Ovary (tissue), 9 donors: ENCODE measurements around the gene RBM33. TPM values are rescaled to one million over a fixed set of nuclear protein-coding genes. Genes with fewer than 3 reads are reported as not detected.

Source experiments
- DNase-seq, 5 donors: peaks; one replicate each; pipeline ENCODE4 v3.0.0-alpha.2; 2019 to 2020
- H3K27ac ChIP-seq, 2 donors: fragments of 200-600 bp; one replicate each; pipeline versions ENCODE4 v1.5.1 to v1.8.0; 2019 to 2022
- H3K27me3 ChIP-seq: fragments of 200-600 bp; one replicate; pipeline ENCODE4 v1.8.0; 2022
- H3K36me3 ChIP-seq: fragments of 200-600 bp; sonication (generic); one replicate; pipeline ENCODE4 v1.5.1; 2019
- H3K4me1 ChIP-seq: one replicate; pipeline ENCODE4 v1.8.1; 2013; ENCODE audit warnings: mild to moderate bottlenecking, moderate library complexity; ENCODE audit not compliant: insufficient read depth
- H3K4me3 ChIP-seq: fragments of 200-600 bp; sonication (generic); one replicate; pipeline ENCODE4 v1.5.1; 2017
- H3K9me3 ChIP-seq, 2 donors: fragments of 200-600 bp in 1 of 2; sonication (generic) in 1 of 2; one replicate each; pipeline versions ENCODE4 v1.5.1 to v1.8.1; 2013 to 2019; ENCODE audit warnings: mild to moderate bottlenecking in 1 of 2, moderate library complexity in 1 of 2
- CTCF ChIP-seq, 3 donors: fragments of 450-650 bp in 2 of 3; fragments of 200-600 bp in 1 of 3; IDR thresholded peaks; one replicate each; pipeline versions ENCODE4 v1.5.1 to v1.8.0; 2016 to 2022; ENCODE audit warnings: antibody characterized with exemption in 3 of 3, mild to moderate bottlenecking in 1 of 3
- EP300 ChIP-seq: sonication (generic); formaldehyde crosslinking; IDR thresholded peaks from one replicate; pipeline ENCODE4 v1.6.1; 2017; ENCODE audit warnings: antibody characterized with exemption
- POLR2A ChIP-seq: fragments of 450-650 bp; IDR thresholded peaks from one replicate; pipeline ENCODE4 v1.6.1; 2017; ENCODE audit warnings: antibody characterized with exemption, mild to moderate bottlenecking, moderate library complexity
- WGBS, 3 donors: extraction: QIAGEN DNeasy Blood & Tissue Kit in 1 of 3; methylation state at CpG; one replicate each; pipeline versions ENCODE4 v1.1.5 to v1.1.7; 2013 to 2017; 5-methylcytosine and 5-hydroxymethylcytosine counted together
- intact Hi-C, 4 donors: fragments of 100-400 bp; cut with DNase I; formaldehyde crosslinking; loops; one replicate each; pipeline versions ENCODE4 v1.11.0 to v1.15.1; 2022 to 2023
- polyA plus RNA-seq, 2 donors: library from polyadenylated mRNA; stranded (reverse); fragments of 200-250 nt in 1 of 2; fragments of 350-450 nt in 1 of 2; fragmentation: Illumina TruSeq in 1 of 2; extraction: RNeasy Lipid Tissue Mini Kit (QIAGEN cat#74804) in 1 of 2; gene quantifications; one replicate each; pipeline ENCODE4 v1.2.3, GENCODE V29; 2013 to 2014
- total RNA-seq, 7 donors: library from RNA; depleted of rRNA in 2 of 7; stranded (reverse); fragments of >200 nt in 2 of 7; fragmentation: NEBNext Ultra II Directional in 3 of 7; extraction: Animal tissue kit (Norgen Biotek cat#: 25700) in 3 of 7; gene quantifications; one replicate each; pipeline versions ENCODE4 v1.1.0 to v1.2.4, GENCODE V29; 2016 to 2023
- donor health status: DM: no; HTN: no; CAD: no; lungs with moderate emphysema.
- donor health status: DM: no; HTN: no; CAD: no.
- donor health status: Bipolar disorder and iron deficiency.
- donor health status: DM: yes; HTN: yes; CAD: no.
- donor health status: DM: no; HTN: no; CAD: no.
- donor health status: DM: yes; HTN: yes; CAD: no.

Gene RBM33
- total and polyA plus RNA-seq, 9 donors: 19.8 to 62.0 (median 49.3) TPM

DNA sequence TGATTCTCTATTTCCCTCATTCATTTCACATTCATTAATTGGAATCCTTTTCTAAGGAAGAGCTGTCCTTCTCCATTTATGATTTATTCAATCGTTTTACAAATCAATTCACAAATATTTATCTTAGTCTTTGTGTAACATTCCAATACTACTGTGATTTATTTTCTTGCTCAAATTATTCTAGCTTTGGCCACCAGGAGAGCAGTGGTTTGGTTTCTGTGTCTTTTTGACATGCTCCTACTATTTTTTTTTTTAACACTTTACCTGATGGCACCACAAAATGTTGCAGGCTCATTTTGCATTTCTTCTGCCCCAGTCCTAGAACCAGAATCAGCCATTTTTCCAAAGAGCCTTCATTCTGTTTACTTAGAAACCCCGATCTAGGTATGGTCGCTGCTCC, 13.3 kb upstream of the RBM33 start:
- Histone ChIP-seq H3K9me3 (no peaks in the 10 kb centered on the region), H3K27me3 (no peaks in the 10 kb centered on the region), H3K4me3 (no peak overlapping the region), H3K36me3 (no peaks in the 10 kb centered on the region), H3K4me1 (no peaks in the 10 kb centered on the region), H3K27ac (no peak overlapping the region)
- intact Hi-C loops: no loop called here
- WGBS, 3 donors: 87 to 89% (median 88%) methylated on average over 3 of the region's 3 CpGs
- no peak for TF ChIP-seq CTCF (IDR thresholded peaks at IDR 0.05)
- TF ChIP-seq POLR2A: no peak
- TF ChIP-seq EP300: no peak
- DNase-seq: no peak

GRCh38 chr7:155635817-155636216, 8.6 kb upstream of the RBM33 start:
- Histone ChIP-seq H3K4me1 (no peaks in the 10 kb centered on the region), H3K36me3 (no peaks in the 10 kb centered on the region), H3K4me3 (no peak overlapping the region), H3K9me3 (no peaks in the 10 kb centered on the region), H3K27ac (no peak overlapping the region), H3K27me3 (no peaks in the 10 kb centered on the region)
- TF ChIP-seq CTCF (IDR thresholded peaks at IDR 0.05) (no peak), POLR2A (no peak), EP300 (no peak)
- intact Hi-C loops: no loop called here
- DNase-seq: no peak
- 95 to 98% (median 97%) methylated on average over 3 of the region's 3 CpGs for WGBS, 3 donors

DNA sequence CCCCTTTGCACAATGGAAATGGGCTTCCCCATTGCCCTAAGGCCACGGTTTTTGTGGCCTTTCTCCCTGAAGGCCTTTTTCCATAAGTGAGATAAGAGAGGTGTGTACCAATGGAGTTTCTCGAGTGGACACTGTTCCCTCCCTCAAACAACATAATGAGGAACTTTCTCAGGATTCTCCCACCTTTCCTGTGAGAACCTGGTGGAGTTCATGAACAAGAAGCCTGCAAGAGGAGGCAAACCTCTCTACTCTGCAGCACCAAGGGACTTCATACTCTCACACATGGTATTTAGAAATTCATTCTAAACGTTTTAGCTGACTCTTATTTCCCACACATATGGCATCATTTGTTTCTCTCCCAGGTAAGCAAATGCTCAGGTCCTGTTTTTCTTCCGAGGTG, 7.3 kb upstream of the RBM33 start:
- Histone ChIP-seq H3K27me3 (no peaks in the 10 kb centered on the region), H3K4me3 (no peak overlapping the region), H3K9me3 (no peaks in the 10 kb centered on the region), H3K36me3 (no peaks in the 10 kb centered on the region), H3K4me1 (no peaks in the 10 kb centered on the region), H3K27ac (no peak overlapping the region)
- DNase-seq: no peak
- TF ChIP-seq EP300 (no peak), CTCF (IDR thresholded peaks at IDR 0.05) (no peak), POLR2A (no peak)
- 79 to 82% (median 80%) methylated on average over 4 of the region's 4 CpGs for WGBS, 3 donors
- intact Hi-C loops: no loop called here

DNA sequence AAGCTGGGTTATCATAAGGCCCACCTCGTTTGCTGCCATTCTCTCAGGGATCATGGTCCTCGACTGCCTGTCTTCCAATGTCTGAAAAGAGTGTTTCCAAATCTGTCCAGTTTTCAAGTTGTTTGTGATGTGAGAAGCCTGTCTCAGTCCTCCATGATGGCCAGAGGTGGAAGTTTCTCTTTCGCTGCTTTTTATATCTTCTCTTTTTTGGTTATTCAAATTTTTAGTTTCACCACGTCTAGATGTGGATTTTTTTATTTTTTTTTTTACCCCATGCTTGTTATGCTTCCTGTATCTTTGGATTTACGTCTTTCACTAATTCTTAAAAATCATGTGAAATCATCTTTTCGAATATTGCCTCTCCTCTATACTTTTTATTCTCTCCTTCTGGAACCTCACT, 6.1 kb upstream of the RBM33 start:
- DNase-seq: no peak
- H3K36me3 ChIP-seq: no peaks in the 10 kb centered on the region
- intact Hi-C loops: no loop called here

More for the DNA sequence above, 6.1 kb upstream of the RBM33 start:
- Histone ChIP-seq H3K27me3 (no peaks in the 10 kb centered on the region), H3K9me3 (no peaks in the 10 kb centered on the region), H3K4me3 (no peak overlapping the region), H3K4me1 (peaks cover 1% of the 10 kb centered on the region), H3K27ac (no peak overlapping the region)
- 86 to 88% (median 87%) methylated on average over 6 of the region's 6 CpGs for WGBS, 3 donors
- TF ChIP-seq EP300 (no peak), CTCF (IDR thresholded peaks at IDR 0.05) (no peak), POLR2A (no peak)
